ENCODE data around the gene LPO.

Gene LPO

DNA sequence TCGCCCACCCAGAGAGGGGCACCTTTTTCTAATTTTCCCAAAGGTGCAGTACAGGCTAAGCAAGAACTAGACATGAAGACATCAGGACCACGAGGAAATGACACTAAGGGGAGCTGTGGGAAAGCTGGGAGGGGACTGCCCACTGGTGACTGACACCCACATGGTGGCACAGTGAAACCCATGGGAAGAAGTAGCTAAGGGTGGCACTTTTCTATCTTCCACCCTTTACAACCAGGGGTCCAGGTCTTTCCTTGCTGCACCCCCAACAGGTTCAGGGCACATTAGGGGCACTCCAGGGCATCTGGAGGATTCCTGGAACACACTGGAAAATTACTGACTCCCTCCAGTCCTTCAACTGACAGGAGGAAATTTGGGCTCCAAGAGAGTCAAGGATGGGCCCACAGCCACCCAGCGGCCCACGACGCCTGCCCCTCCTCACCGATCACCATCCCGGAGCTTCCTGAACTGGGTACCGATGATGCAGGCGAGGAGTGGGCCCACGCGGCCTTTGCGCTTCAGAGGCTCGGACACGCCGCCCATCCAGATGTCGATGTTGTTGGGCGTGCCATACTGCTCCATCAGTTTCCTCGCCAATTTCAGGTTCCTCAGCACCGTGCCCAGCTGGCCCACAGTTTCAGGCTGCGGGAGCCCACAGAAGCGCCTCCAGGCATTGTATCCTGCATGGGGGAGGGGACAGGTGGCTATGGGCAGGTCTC lies 33.0 kb downstream of the LPO start:
- TF ChIP-seq, protein P1, sequence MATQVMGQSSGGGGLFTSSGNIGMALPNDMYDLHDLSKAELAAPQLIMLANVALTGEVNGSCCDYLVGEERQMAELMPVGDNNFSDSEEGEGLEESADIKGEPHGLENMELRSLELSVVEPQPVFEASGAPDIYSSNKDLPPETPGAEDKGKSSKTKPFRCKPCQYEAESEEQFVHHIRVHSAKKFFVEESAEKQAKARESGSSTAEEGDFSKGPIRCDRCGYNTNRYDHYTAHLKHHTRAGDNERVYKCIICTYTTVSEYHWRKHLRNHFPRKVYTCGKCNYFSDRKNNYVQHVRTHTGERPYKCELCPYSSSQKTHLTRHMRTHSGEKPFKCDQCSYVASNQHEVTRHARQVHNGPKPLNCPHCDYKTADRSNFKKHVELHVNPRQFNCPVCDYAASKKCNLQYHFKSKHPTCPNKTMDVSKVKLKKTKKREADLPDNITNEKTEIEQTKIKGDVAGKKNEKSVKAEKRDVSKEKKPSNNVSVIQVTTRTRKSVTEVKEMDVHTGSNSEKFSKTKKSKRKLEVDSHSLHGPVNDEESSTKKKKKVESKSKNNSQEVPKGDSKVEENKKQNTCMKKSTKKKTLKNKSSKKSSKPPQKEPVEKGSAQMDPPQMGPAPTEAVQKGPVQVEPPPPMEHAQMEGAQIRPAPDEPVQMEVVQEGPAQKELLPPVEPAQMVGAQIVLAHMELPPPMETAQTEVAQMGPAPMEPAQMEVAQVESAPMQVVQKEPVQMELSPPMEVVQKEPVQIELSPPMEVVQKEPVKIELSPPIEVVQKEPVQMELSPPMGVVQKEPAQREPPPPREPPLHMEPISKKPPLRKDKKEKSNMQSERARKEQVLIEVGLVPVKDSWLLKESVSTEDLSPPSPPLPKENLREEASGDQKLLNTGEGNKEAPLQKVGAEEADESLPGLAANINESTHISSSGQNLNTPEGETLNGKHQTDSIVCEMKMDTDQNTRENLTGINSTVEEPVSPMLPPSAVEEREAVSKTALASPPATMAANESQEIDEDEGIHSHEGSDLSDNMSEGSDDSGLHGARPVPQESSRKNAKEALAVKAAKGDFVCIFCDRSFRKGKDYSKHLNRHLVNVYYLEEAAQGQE (IDR thresholded peaks at IDR 0.05; ENCODE audit: insufficient read depth in 1 of 2, low read depth in 2 of 2, low read length in 2 of 2) = no peak
- TF ChIP-seq SIN3A (IDR thresholded peaks at IDR 0.05; ENCODE audit: borderline replicate concordance, insufficient read depth, low read length) (no peak), POLR2AphosphoS5 (IDR thresholded peaks at IDR 0.05; ENCODE audit: low read depth, low read length) (no peak), TAF1 (IDR thresholded peaks at IDR 0.05; ENCODE audit: borderline replicate concordance, insufficient read depth, low read length) (no peak), FOXP2 (optimal IDR thresholded peaks at IDR 0.05; ENCODE audit: borderline replicate concordance, extremely low read depth, extremely low read length, insufficient read depth) (no peak)

DNA sequence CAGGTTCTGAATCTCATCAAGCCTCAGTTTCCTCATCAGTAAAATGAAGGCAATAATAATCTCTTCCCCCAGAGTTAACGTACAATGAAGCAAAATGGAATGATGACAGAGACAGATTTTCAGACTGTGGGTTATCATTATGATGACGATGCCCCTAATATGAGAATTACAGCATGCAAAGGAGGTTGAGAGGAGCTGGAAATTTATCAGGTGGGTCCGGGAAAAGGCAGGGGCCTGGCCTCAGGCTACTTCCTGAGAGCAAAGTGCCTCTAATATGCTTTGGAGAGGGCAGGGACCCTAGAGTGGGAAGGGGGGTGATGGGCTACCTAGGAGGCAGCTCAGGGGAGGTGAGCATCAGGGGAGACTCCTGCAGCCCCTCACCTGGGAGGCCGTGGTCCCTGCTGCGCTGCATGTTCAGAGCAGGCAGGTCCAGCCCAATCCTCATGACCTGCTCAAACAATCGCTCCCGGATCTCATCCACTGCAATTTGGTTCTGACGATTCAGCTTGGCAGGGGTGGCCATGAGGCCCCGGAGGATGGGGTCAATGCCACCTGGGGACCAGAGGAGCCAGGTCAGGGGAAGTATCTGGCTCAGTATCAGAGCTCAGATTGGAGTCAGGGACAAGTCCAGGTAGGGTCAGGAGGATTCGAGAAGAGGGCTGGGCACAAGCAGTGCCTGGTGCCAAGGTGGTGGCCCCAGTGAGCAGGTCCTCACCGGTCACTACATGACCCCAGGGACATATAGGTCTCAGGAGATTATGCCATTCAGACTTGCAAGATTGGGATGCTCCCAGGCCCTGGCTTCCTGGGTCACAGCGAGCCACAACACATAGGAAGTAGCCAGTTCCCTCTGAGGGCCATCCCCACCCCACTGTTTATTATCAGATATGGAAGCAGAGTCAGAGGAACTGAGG lies 34.2 kb downstream of the LPO start:
- no peak for TF ChIP-seq POLR2AphosphoS5 (IDR thresholded peaks at IDR 0.05; ENCODE audit: low read depth, low read length)

- TF ChIP-seq, protein P1 (IDR thresholded peaks at IDR 0.05; ENCODE audit: insufficient read depth in 1 of 2, low read depth in 2 of 2, low read length in 2 of 2) = no peak
- no peak for TF ChIP-seq POLR2AphosphoS5 (IDR thresholded peaks at IDR 0.05; ENCODE audit: low read depth, low read length)
- no peak for TF ChIP-seq TAF1 (IDR thresholded peaks at IDR 0.05; ENCODE audit: borderline replicate concordance, insufficient read depth, low read length)
Measured at GRCh38 chr17:58273453-58274104, 35.2 kb downstream of the LPO start.

- TF ChIP-seq POLR2AphosphoS5 (IDR thresholded peaks at IDR 0.05; ENCODE audit: low read depth, low read length) = no peak
- TF ChIP-seq TAF1 (IDR thresholded peaks at IDR 0.05; ENCODE audit: borderline replicate concordance, insufficient read depth, low read length) = no peak
- no peak for TF ChIP-seq SIN3A (IDR thresholded peaks at IDR 0.05; ENCODE audit: borderline replicate concordance, insufficient read depth, low read length)
Measured at GRCh38 chr17:58275417-58275816, 37.0 kb downstream of the LPO start.

- TF ChIP-seq SIN3A (IDR thresholded peaks at IDR 0.05; ENCODE audit: borderline replicate concordance, insufficient read depth, low read length) (no peak), POLR2AphosphoS5 (IDR thresholded peaks at IDR 0.05; ENCODE audit: low read depth, low read length) (no peak), FOXP2 (optimal IDR thresholded peaks at IDR 0.05; ENCODE audit: borderline replicate concordance, extremely low read depth, extremely low read length, insufficient read depth) (no peak), TAF1 (IDR thresholded peaks at IDR 0.05; ENCODE audit: borderline replicate concordance, insufficient read depth, low read length) (no peak)
- TF ChIP-seq, protein P1 (IDR thresholded peaks at IDR 0.05; ENCODE audit: insufficient read depth in 1 of 2, low read depth in 2 of 2, low read length in 2 of 2) = no peak
Measured at GRCh38 chr17:58276423-58276822, 38.0 kb downstream of the LPO start.

Data from PFSK-1 (cell line).